Measurements from ENCODE around the gene DGKI.

The DGKI gene

GRCh38 chr7:137404660-137405317, 442.0 kb downstream of the DGKI start:
- no peak for DNase-seq (ENCODE audit: low read depth, low spot score)
- Histone ChIP-seq H3K27ac (ENCODE audit: low read length) (no peak overlapping the region), H3K4me1 (ENCODE audit: control insufficient read depth, insufficient read depth, low read length) (peaks cover 5% of the 10 kb centered on the region; the same call in 1 of the 2 replicates), H3K9me3 (ENCODE audit: control insufficient read depth, insufficient read depth, low read length) (no peaks in the 10 kb centered on the region), H3K36me3 (ENCODE audit: control insufficient read depth, insufficient read depth, low read length) (no peaks in the 10 kb centered on the region), H3K27me3 (ENCODE audit: control insufficient read depth, insufficient read depth, low read length) (no peaks in the 10 kb centered on the region), H3K4me3 (ENCODE audit: low read length) (no peak overlapping the region)
- no CpG with 5 or more reads among the region's 5 CpGs for whole genome bisulfite sequencing (ENCODE audit: insufficient coverage, insufficient read length)

GRCh38 chr7:137403353-137403695, 443.4 kb downstream of the DGKI start:
- Histone ChIP-seq H3K9me3 (ENCODE audit: control insufficient read depth, insufficient read depth, low read length) (no peaks in the 10 kb centered on the region), H3K27ac (ENCODE audit: low read length) (no peak overlapping the region), H3K27me3 (ENCODE audit: control insufficient read depth, insufficient read depth, low read length) (no peaks in the 10 kb centered on the region), H3K4me1 (ENCODE audit: control insufficient read depth, insufficient read depth, low read length) (peaks cover 5% of the 10 kb centered on the region; the same call in 1 of the 2 replicates), H3K4me3 (ENCODE audit: low read length) (no peak overlapping the region), H3K36me3 (ENCODE audit: control insufficient read depth, insufficient read depth, low read length) (no peaks in the 10 kb centered on the region)
- DNase-seq (ENCODE audit: low read depth, low spot score) = no peak
- WGBS (ENCODE audit: insufficient coverage, insufficient read length) = no CpG with 5 or more reads among the region's 2 CpGs

- Histone ChIP-seq H3K4me1 (ENCODE audit: control insufficient read depth, insufficient read depth, low read length) (peaks cover 5% of the 10 kb centered on the region; the same call in 1 of the 2 replicates), H3K27ac (ENCODE audit: low read length) (no peak overlapping the region), H3K4me3 (ENCODE audit: low read length) (no peak overlapping the region), H3K27me3 (ENCODE audit: control insufficient read depth, insufficient read depth, low read length) (no peaks in the 10 kb centered on the region), H3K9me3 (ENCODE audit: control insufficient read depth, insufficient read depth, low read length) (no peaks in the 10 kb centered on the region), H3K36me3 (ENCODE audit: control insufficient read depth, insufficient read depth, low read length) (no peaks in the 10 kb centered on the region)
- WGBS (ENCODE audit: insufficient coverage, insufficient read length) = no CpG with 5 or more reads among the region's 10 CpGs
- no peak for DNase-seq (ENCODE audit: low read depth, low spot score)
Observed at GRCh38 chr7:137402536-137403352, 444.0 kb downstream of the DGKI start.

DNA sequence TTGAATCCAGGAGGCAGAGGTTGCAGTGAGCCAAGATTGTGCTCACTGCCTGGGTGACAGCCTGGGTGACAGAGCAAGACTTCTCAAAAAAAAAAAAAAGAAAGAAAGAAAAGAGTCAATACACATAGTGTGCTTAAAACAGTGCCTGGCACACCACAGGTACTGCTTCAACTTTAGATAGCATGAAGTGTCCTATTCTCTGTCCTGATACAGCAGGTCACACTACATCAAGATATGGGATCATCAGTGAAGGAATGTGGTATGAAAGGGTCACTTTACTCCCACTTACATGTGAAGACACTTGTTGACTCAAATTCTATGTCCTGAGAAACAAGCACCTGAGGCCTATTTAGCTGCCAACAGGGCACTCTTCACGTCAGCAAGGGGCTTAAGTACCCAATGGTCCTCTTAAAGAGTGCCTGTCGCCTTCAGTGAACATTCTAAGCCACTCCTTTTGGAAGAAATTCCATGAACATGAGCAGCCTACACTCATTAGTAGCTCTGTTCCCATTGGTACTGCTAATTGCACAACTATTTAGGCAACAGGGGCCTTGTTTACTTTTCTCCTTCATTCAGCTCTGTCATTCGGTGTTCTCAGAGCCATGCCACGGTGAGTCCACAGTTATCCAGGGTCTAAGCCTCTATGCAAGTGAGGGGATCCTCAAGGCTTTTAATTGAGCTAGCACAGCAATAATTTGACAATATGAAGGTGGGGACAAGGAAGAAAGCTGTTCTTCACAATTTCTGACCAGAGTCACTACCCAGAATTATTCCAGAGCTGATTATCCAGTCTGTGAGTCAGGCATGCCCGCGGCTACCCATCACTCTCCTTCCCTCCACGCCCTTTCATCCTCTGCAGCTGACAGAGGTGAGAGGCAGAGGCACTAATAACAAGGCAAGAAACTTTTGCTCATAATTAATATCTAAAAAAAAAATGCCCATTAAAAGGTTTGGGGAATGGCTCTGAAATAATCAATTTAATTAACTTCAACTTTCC, 446.6 kb downstream of the DGKI start:
- Histone ChIP-seq H3K36me3 (ENCODE audit: control insufficient read depth, insufficient read depth, low read length) (no peaks in the 10 kb centered on the region), H3K27ac (ENCODE audit: low read length) (no peak overlapping the region), H3K4me3 (ENCODE audit: low read length) (no peak overlapping the region), H3K4me1 (ENCODE audit: control insufficient read depth, insufficient read depth, low read length) (peaks cover 5% of the 10 kb centered on the region; the same call in 1 of the 2 replicates), H3K27me3 (ENCODE audit: control insufficient read depth, insufficient read depth, low read length) (no peaks in the 10 kb centered on the region), H3K9me3 (ENCODE audit: control insufficient read depth, insufficient read depth, low read length) (no peaks in the 10 kb centered on the region)
- no peak for DNase-seq (ENCODE audit: low read depth, low spot score)
- no CpG with 5 or more reads among the region's 7 CpGs for WGBS (ENCODE audit: insufficient coverage, insufficient read length)

DNA sequence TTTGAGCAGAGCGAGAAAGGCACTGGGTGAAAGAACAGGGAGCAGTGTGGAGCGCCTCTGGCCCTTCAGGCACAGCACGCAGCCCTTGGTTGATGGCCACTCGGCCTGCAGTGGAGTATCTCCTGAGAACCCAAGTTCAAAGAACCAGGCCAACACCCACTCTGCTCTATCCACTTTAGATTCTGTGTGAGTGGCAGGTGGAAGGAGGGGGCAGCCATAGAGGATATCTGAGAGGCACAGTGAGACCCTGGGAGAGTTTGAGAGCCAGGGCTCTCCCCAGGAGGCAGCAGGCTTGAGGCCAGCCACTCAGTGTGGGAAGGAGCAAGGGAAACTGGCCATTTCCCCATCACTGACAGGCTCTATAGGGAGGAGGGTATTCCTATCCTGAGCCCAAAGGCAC, 450.7 kb downstream of the DGKI start:
- H3K27ac ChIP-seq (ENCODE audit: low read length) = no peak overlapping the region
- no peak overlapping the region for H3K4me3 ChIP-seq (ENCODE audit: low read length)

GRCh38 chr7:137395420-137395819, 451.4 kb downstream of the DGKI start:
- no peak for DNase-seq (ENCODE audit: low read depth, low spot score)
- Histone ChIP-seq H3K27me3 (ENCODE audit: control insufficient read depth, insufficient read depth, low read length) (no peaks in the 10 kb centered on the region), H3K36me3 (ENCODE audit: control insufficient read depth, insufficient read depth, low read length) (no peaks in the 10 kb centered on the region), H3K4me3 (ENCODE audit: low read length) (no peak overlapping the region), H3K9me3 (ENCODE audit: control insufficient read depth, insufficient read depth, low read length) (no peaks in the 10 kb centered on the region), H3K27ac (ENCODE audit: low read length) (no peak overlapping the region), H3K4me1 (ENCODE audit: control insufficient read depth, insufficient read depth, low read length) (no peaks in the 10 kb centered on the region)
- no CpG with 5 or more reads among the region's 9 CpGs for WGBS (ENCODE audit: insufficient coverage, insufficient read length)

More for the DNA sequence above, 450.7 kb downstream of the DGKI start:
- H3K27me3 ChIP-seq (ENCODE audit: control insufficient read depth, insufficient read depth, low read length) = no peaks in the 10 kb centered on the region
- no peaks in the 10 kb centered on the region for H3K4me1 ChIP-seq (ENCODE audit: control insufficient read depth, insufficient read depth, low read length)
- no peaks in the 10 kb centered on the region for H3K36me3 ChIP-seq (ENCODE audit: control insufficient read depth, insufficient read depth, low read length)
- no peak for DNase-seq (ENCODE audit: low read depth, low spot score)
- no peaks in the 10 kb centered on the region for H3K9me3 ChIP-seq (ENCODE audit: control insufficient read depth, insufficient read depth, low read length)
- no CpG with 5 or more reads among the region's 4 CpGs for WGBS (ENCODE audit: insufficient coverage, insufficient read length)

- no peak for DNase-seq (ENCODE audit: low read depth, low spot score)
- Histone ChIP-seq H3K36me3 (ENCODE audit: control insufficient read depth, insufficient read depth, low read length) (no peaks in the 10 kb centered on the region), H3K27me3 (ENCODE audit: control insufficient read depth, insufficient read depth, low read length) (no peaks in the 10 kb centered on the region), H3K4me3 (ENCODE audit: low read length) (no peak overlapping the region), H3K9me3 (ENCODE audit: control insufficient read depth, insufficient read depth, low read length) (no peaks in the 10 kb centered on the region), H3K27ac (ENCODE audit: low read length) (no peak overlapping the region), H3K4me1 (ENCODE audit: control insufficient read depth, insufficient read depth, low read length) (0 out of 2 replicates have a peak, but pooled peaks cover 1% of the 10 kb centered on the region)
Observed at GRCh38 chr7:137393570-137393969, 453.2 kb downstream of the DGKI start.

DNA sequence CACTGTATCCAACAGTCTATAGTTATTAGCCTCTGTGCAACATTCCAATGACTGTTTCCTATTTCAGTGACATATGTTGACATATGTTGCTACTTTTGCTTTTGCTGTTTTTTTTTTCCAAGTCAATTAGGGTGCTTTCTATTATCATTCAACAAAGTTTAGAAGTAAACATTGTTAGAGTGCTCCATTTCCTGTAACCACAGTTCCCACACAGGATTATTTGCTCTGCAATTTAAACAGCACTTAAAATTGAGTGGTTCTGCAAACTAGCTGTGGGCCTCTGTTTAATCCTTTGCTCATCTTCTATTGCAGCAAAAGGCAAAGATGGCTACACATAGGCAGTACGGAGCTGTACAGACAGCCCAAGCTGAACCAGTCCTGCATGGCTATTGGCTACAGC, 456.7 kb downstream of the DGKI start:
- no CpG with 5 or more reads among the region's 1 CpG for WGBS (ENCODE audit: insufficient coverage, insufficient read length)
- Histone ChIP-seq H3K27me3 (ENCODE audit: control insufficient read depth, insufficient read depth, low read length) (no peaks in the 10 kb centered on the region), H3K4me3 (ENCODE audit: low read length) (no peak overlapping the region), H3K36me3 (ENCODE audit: control insufficient read depth, insufficient read depth, low read length) (no peaks in the 10 kb centered on the region), H3K27ac (ENCODE audit: low read length) (no peak overlapping the region), H3K4me1 (ENCODE audit: control insufficient read depth, insufficient read depth, low read length) (0 out of 2 replicates have a peak, but pooled peaks cover 1% of the 10 kb centered on the region), H3K9me3 (ENCODE audit: control insufficient read depth, insufficient read depth, low read length) (no peaks in the 10 kb centered on the region)
- DNase-seq (ENCODE audit: low read depth, low spot score) = no peak

DNA sequence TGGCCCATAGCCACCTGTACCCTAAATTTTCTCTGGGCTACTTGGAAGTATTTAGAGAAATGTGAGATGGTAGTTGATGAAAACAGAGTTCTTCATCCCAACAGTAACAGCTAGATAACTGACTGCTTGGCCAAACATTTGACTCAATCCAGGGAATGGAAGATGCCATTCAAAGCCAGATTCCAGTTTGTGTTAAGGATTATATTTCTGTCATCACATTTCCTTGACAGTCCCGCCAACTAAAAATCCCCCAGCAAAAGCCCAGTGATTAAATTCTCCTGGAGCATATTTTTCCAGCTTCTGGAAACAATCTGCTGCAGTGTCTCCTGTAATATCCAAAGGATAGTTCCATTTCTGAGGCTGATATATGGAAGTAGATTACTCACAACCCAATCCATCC, 457.9 kb downstream of the DGKI start:
- Histone ChIP-seq H3K27me3 (ENCODE audit: control insufficient read depth, insufficient read depth, low read length) (no peaks in the 10 kb centered on the region), H3K4me1 (ENCODE audit: control insufficient read depth, insufficient read depth, low read length) (0 out of 2 replicates have a peak, but pooled peaks cover 1% of the 10 kb centered on the region), H3K9me3 (ENCODE audit: control insufficient read depth, insufficient read depth, low read length) (no peaks in the 10 kb centered on the region), H3K4me3 (ENCODE audit: low read length) (no peak overlapping the region), H3K27ac (ENCODE audit: low read length) (no peak overlapping the region), H3K36me3 (ENCODE audit: control insufficient read depth, insufficient read depth, low read length) (no peaks in the 10 kb centered on the region)
- DNase-seq (ENCODE audit: low read depth, low spot score) = no peak
- no CpG with 5 or more reads among the region's 1 CpG for WGBS (ENCODE audit: insufficient coverage, insufficient read length)

DNA sequence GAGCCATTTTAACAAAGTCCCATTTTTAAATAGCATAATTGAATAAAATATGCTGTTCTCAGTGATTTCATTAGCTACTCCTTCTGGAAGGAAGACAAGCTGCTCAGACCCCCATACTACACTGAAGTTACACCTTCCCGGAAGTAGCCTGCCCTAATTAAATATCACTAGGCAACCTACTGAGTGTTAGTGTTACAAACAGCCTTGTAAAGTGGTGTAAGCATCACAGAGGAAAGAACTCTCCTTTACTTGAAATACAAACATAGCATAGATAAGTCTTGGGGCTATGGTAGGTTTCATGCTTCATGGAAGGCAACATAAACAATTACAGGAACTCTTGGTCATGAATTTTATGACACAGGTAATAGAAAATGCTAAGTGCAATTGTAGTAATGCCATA, 459.8 kb downstream of the DGKI start:
- no CpG with 5 or more reads among the region's 1 CpG for WGBS (ENCODE audit: insufficient coverage, insufficient read length)
- no peaks in the 10 kb centered on the region for H3K36me3 ChIP-seq (ENCODE audit: control insufficient read depth, insufficient read depth, low read length)
- no peak overlapping the region for H3K4me3 ChIP-seq (ENCODE audit: low read length)
- 0 out of 2 replicates have a peak, but pooled peaks cover 1% of the 10 kb centered on the region for H3K4me1 ChIP-seq (ENCODE audit: control insufficient read depth, insufficient read depth, low read length)
- H3K9me3 ChIP-seq (ENCODE audit: control insufficient read depth, insufficient read depth, low read length) = no peaks in the 10 kb centered on the region
- H3K27ac ChIP-seq (ENCODE audit: low read length) = no peak overlapping the region
- H3K27me3 ChIP-seq (ENCODE audit: control insufficient read depth, insufficient read depth, low read length) = no peaks in the 10 kb centered on the region
- DNase-seq (ENCODE audit: low read depth, low spot score) = no peak

All from iPS DF 6.9 (cell line).